DOHH2 (cell line): Measurements from ENCODE around the gene GINS2.

Experiments
- CTCF ChIP-seq: fragments of 200-600 bp; sonication (generic); IDR thresholded peaks from one replicate; pipeline ENCODE4 v1.5.1; 2014; ENCODE audit warnings: antibody characterized with exemption, mild to moderate bottlenecking, low read depth, low read length; ENCODE audit not compliant: poor library complexity, severe bottlenecking
- EZH2phosphoT487 ChIP-seq: fragments of 200-600 bp; sonication (generic); IDR thresholded peaks from 2 replicates; pipeline ENCODE4 v1.6.1; 2017; ENCODE audit warnings: borderline replicate concordance, mild to moderate bottlenecking, antibody characterized with exemption, low read length, moderate library complexity, mixed read lengths

GRCh38 chr16:85657267-85657650 is 31.5 kb downstream of the GINS2 start:
- TF ChIP-seq CTCF (no peak), EZH2phosphoT487 (no peak)
